WTC11 (cell line): ENCODE measurements around the gene HLA-C.

ENCODE experiments used
- NR2C2 ChIP-seq: sonication (generic); formaldehyde crosslinking; IDR thresholded peaks from 2 replicates; pipeline ENCODE4 v1.8.0; 2022; ENCODE audit warnings: mild to moderate bottlenecking, missing genetic modification reagents
- TF ChIP-seq, protein P1 (sequence below): fragments of 250-450 bp; sonication (Bioruptor Pico); IDR thresholded peaks from 2 replicates; pipeline ENCODE4 v1.9.0; 2021; ENCODE audit warnings: mild to moderate bottlenecking

DNA sequence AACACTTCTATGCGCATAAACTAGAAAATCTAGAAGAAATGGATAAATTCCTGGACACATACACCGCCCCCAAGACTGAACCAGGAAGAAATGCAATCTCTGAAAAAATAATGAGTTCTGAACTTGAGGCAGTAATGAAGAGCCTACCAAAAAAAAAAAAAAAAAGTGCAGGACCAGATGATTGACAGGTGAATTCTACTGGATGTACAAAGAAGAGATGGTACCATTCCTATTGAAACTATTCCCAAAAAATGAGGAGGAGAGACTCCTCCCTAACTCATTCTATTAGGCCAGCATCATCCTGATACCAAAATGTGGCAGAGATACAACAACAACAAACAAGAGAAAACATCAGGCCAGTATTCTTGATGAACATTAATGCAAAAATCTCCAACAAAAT, 22.7 kb downstream of the HLA-C start:
- TF ChIP-seq, protein P1, sequence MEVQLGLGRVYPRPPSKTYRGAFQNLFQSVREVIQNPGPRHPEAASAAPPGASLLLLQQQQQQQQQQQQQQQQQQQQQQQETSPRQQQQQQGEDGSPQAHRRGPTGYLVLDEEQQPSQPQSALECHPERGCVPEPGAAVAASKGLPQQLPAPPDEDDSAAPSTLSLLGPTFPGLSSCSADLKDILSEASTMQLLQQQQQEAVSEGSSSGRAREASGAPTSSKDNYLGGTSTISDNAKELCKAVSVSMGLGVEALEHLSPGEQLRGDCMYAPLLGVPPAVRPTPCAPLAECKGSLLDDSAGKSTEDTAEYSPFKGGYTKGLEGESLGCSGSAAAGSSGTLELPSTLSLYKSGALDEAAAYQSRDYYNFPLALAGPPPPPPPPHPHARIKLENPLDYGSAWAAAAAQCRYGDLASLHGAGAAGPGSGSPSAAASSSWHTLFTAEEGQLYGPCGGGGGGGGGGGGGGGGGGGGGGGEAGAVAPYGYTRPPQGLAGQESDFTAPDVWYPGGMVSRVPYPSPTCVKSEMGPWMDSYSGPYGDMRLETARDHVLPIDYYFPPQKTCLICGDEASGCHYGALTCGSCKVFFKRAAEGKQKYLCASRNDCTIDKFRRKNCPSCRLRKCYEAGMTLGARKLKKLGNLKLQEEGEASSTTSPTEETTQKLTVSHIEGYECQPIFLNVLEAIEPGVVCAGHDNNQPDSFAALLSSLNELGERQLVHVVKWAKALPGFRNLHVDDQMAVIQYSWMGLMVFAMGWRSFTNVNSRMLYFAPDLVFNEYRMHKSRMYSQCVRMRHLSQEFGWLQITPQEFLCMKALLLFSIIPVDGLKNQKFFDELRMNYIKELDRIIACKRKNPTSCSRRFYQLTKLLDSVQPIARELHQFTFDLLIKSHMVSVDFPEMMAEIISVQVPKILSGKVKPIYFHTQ = no peak
- TF ChIP-seq NR2C2 (CRISPR knock-in tag) = no peak
